ENCODE results near the gene CD74. TPM values are rescaled to one million over a fixed set of nuclear protein-coding genes. Genes with fewer than 3 reads are reported as not detected.
A peak's percentile ranks its signal among the peaks of the same experiment; 100 is the strongest.

CD74 gene
- total RNA-seq, 1 experiment from 2014 or later: 19.5 TPM

DNA sequence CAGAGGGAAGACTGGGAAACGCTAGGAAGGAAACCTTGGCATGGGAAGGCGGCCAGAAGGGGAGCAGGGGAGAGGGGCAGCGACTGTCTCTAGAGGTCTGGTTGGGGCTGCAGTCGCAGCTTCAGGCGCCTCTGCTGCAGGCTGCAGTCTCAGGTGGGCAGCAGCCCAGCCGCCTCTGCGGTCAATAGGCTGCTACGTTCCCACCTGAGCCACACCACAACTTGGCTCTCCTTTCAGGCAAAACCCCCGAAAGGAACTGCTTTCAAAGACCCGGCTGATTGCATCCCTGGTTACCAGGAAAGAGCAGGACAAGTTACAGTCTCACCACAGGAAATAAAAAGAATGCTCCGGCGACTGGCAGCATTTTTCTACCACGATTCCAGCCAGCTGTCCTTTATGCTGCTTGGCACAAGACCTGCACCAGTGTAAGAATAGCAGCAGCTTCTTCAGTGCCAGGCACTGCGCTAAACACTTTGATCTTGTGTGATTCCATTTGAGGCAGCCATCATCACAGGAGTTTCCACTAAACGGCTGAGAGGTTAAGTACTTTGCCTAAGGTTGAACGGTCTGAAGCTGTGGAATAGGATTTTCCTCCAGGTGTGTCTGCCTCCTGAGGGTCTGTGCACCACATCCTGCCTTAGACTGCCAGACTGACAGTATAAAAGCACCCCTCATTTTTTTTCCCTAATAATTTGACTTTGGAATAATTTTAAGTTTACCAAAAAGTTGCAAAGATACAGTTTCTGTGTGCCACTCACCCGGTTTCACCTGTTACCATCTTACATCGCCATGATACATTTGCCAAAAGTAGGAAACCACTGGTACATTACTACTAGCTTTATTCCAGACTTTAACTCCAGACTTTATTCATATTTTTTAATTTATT is 29.3 kb upstream of the CD74 start:
- Mint-ChIP-seq H3K36me3 (ENCODE audit: insufficient read depth in 1 of 3, low read depth in 3 of 3) (peaks cover 37 to 41% (median 40%) of the 10 kb centered on the region in 3 experiments; a peak in 6 of 7 replicates), H3K4me1 (peaks cover 15 to 33% of the 10 kb centered on the region in 2 experiments), H3K27ac (peak overlapping the region; percentile 88 to 96 (median 90); a peak in 6 of 7 replicates), H3K9me3 (no peaks in the 10 kb centered on the region), H3K4me3 (peak overlapping the region in 1 of 2 experiments; percentile 25; a peak in 2 of 5 replicates), H3K27me3 (ENCODE audit: low read depth) (no peaks in the 10 kb centered on the region)
- H3K79me1 ChIP-seq (ENCODE audit: insufficient read depth, low read depth, low read length, poor library complexity, severe bottlenecking): no peaks in the 10 kb centered on the region
- DNase-seq: peak; percentile 59
- H3K9ac ChIP-seq (ENCODE audit: extremely low read depth, insufficient read length, low read length): no peak overlapping the region
- TF ChIP-seq, protein P1, sequence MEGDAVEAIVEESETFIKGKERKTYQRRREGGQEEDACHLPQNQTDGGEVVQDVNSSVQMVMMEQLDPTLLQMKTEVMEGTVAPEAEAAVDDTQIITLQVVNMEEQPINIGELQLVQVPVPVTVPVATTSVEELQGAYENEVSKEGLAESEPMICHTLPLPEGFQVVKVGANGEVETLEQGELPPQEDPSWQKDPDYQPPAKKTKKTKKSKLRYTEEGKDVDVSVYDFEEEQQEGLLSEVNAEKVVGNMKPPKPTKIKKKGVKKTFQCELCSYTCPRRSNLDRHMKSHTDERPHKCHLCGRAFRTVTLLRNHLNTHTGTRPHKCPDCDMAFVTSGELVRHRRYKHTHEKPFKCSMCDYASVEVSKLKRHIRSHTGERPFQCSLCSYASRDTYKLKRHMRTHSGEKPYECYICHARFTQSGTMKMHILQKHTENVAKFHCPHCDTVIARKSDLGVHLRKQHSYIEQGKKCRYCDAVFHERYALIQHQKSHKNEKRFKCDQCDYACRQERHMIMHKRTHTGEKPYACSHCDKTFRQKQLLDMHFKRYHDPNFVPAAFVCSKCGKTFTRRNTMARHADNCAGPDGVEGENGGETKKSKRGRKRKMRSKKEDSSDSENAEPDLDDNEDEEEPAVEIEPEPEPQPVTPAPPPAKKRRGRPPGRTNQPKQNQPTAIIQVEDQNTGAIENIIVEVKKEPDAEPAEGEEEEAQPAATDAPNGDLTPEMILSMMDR (conservative IDR thresholded peaks at IDR 0.05): no peak
- no peak overlapping the region for H3K4ac ChIP-seq (ENCODE audit: low read depth, low read length)
- H3K23me2 ChIP-seq (ENCODE audit: insufficient read length, low read depth, low read length, poor library complexity, severe bottlenecking): no peaks in the 10 kb centered on the region
- no peak overlapping the region for H3K27ac ChIP-seq (ENCODE audit: insufficient read length, low read depth, low read length)
- no peak overlapping the region for H4K91ac ChIP-seq (ENCODE audit: insufficient read length, low read depth, low read length)
- no peak overlapping the region for H2BK12ac ChIP-seq (ENCODE audit: insufficient read length, low read depth, low read length)
- no peak overlapping the region for H2BK15ac ChIP-seq (ENCODE audit: low read depth, low read length)
- H2BK5ac ChIP-seq (ENCODE audit: insufficient read length, low read length): no peak overlapping the region
- no peak overlapping the region for H2AK5ac ChIP-seq (ENCODE audit: insufficient read length, low read length)
- no peak overlapping the region for H3T11ph ChIP-seq (ENCODE audit: low read length)
- H3K4me1 ChIP-seq (ENCODE audit: insufficient read depth, low read length): no peaks in the 10 kb centered on the region
- H2BK120ac ChIP-seq (ENCODE audit: low read depth, low read length, poor library complexity, severe bottlenecking): no peak overlapping the region
- H3K4me2 ChIP-seq (ENCODE audit: insufficient read depth, insufficient read length, low read length): no peak overlapping the region
- H3K14ac ChIP-seq (ENCODE audit: insufficient read depth, low read length): no peak overlapping the region
- H4K20me1 ChIP-seq (ENCODE audit: control insufficient read depth, insufficient read depth, insufficient read length): no peaks in the 10 kb centered on the region
- no peak overlapping the region for H3K23ac ChIP-seq (ENCODE audit: insufficient read length, low read depth, low read length)
- no peak overlapping the region for H2AFZ ChIP-seq (ENCODE audit: low read length)
- H4K5ac ChIP-seq (ENCODE audit: insufficient read length, low read depth, low read length): no peak overlapping the region
- no peak overlapping the region for H4K8ac ChIP-seq (replicated peaks; ENCODE audit: insufficient read length, low read depth, low read length)
- no peaks in the 10 kb centered on the region for H3K9me3 ChIP-seq (ENCODE audit: control insufficient read depth, low read depth, low read length)
- no peaks in the 10 kb centered on the region for H3K27me3 ChIP-seq (ENCODE audit: insufficient read depth, low read length)
- no peak overlapping the region for H3K56ac ChIP-seq (ENCODE audit: insufficient read length, low read depth, low read length)
- H3K79me2 ChIP-seq (ENCODE audit: insufficient read depth, low read length): no peaks in the 10 kb centered on the region
- no peak overlapping the region for H2BK20ac ChIP-seq (ENCODE audit: low read depth, low read length, poor library complexity, severe bottlenecking)
- H3K18ac ChIP-seq (ENCODE audit: insufficient read length, low read depth, low read length): no peak overlapping the region
- WGBS (ENCODE audit: extremely low coverage, insufficient read length, low lambda C conversion rate): no CpG with 5 or more reads among the region's 18 CpGs
